Measurements from ENCODE around the gene CTCF.

GRCh38 chr16:67517155-67517445 is 45.2 kb upstream of the CTCF start:
- no peak for TF ChIP-seq EGR1 (IDR thresholded peaks at IDR 0.05)
- no peak for TF ChIP-seq CEBPB (IDR thresholded peaks at IDR 0.05)
- TF ChIP-seq, protein P1, sequence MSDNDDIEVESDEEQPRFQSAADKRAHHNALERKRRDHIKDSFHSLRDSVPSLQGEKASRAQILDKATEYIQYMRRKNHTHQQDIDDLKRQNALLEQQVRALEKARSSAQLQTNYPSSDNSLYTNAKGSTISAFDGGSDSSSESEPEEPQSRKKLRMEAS (IDR thresholded peaks at IDR 0.05): no peak
- no peak for TF ChIP-seq RAD21 (IDR thresholded peaks at IDR 0.05; ENCODE audit: low read depth)
- TF ChIP-seq TAF1 (IDR thresholded peaks at IDR 0.05; ENCODE audit: low read depth): no peak
- no peak for TF ChIP-seq REST (IDR thresholded peaks at IDR 0.05; ENCODE audit: low read depth)
- TF ChIP-seq EP300 (IDR thresholded peaks at IDR 0.05; ENCODE audit: borderline replicate concordance): no peak
- TF ChIP-seq, protein P2, sequence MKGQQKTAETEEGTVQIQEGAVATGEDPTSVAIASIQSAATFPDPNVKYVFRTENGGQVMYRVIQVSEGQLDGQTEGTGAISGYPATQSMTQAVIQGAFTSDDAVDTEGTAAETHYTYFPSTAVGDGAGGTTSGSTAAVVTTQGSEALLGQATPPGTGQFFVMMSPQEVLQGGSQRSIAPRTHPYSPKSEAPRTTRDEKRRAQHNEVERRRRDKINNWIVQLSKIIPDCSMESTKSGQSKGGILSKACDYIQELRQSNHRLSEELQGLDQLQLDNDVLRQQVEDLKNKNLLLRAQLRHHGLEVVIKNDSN (IDR thresholded peaks at IDR 0.05): no peak
- no peak for TF ChIP-seq FOXM1 (IDR thresholded peaks at IDR 0.05; ENCODE audit: borderline replicate concordance, low read depth)
- no peak for TF ChIP-seq YY1 (IDR thresholded peaks at IDR 0.05; ENCODE audit: low read depth)
- no peak for TF ChIP-seq CREB1 (IDR thresholded peaks at IDR 0.05; ENCODE audit: low read depth)
- TF ChIP-seq ZBTB7A (IDR thresholded peaks at IDR 0.05; ENCODE audit: low read depth): no peak

Data from Ishikawa (cell line).